Adipocyte (in vitro differentiated cells): ENCODE measurements around the gene POMGNT1.

Source experiments
- DNase-seq: peaks from one replicate; pipeline ENCODE4 v3.0.0-alpha.2; 2015; ENCODE audit warnings: low read depth
- H3K27me3 ChIP-seq: replicated peaks from 2 replicates; pipeline ENCODE4 v1.7.0; 2013; ENCODE audit warnings: mild to moderate bottlenecking, low read length, moderate library complexity; ENCODE audit not compliant: control insufficient read depth, insufficient read depth
- H3K36me3 ChIP-seq: 2 replicates; pipeline ENCODE4 v1.7.0; 2013; ENCODE audit warnings: low read length, mild to moderate bottlenecking, moderate library complexity; ENCODE audit not compliant: control insufficient read depth, insufficient read depth, severe bottlenecking
- H3K4me1 ChIP-seq: 2 replicates; pipeline ENCODE4 v1.7.0; 2013; ENCODE audit warnings: mild to moderate bottlenecking, low read length, moderate library complexity; ENCODE audit not compliant: control insufficient read depth, insufficient read depth
- H3K4me3 ChIP-seq: 2 replicates; pipeline ENCODE4 v1.7.0; 2013; ENCODE audit warnings: mild to moderate bottlenecking, low read length, moderate library complexity
- H3K9ac ChIP-seq: 2 replicates; pipeline ENCODE4 v1.7.0; 2013; ENCODE audit warnings: mild to moderate bottlenecking, low read length, moderate library complexity
- H3K9me3 ChIP-seq: 2 replicates; pipeline ENCODE4 v1.7.0; 2013; ENCODE audit warnings: mild to moderate bottlenecking, low read length, moderate library complexity; ENCODE audit not compliant: control insufficient read depth

Gene POMGNT1

DNA sequence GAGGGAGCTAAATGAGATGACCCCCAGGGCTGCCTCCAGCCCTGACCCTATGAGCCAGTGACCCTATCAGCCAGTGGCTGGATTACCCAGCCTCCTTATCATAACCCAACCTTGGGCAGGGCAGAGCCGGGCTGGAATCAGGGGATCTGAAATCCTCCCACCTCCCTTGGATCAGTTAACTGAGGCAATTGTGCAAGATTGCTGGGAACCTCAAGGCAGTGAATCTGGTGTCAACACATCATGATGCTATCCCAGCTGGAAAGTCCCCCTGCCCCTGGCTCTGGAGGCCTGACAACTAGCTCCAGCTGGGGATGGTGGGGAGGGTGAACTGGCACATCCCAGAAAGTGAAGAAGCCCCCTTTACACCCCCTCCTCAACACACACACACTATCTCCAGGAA is 29.8 kb downstream of the POMGNT1 start:
- Histone ChIP-seq H3K9me3 (no peaks in the 10 kb centered on the region), H3K9ac (no peak overlapping the region), H3K4me1 (peaks cover 9% of the 10 kb centered on the region), H3K27me3 (peaks cover 48% of the 10 kb centered on the region), H3K4me3 (no peak overlapping the region), H3K36me3 (no peaks in the 10 kb centered on the region)
- peak; percentile 34 for DNase-seq

GRCh38 chr1:46166521-46167462 is 31.4 kb downstream of the POMGNT1 start:
- Histone ChIP-seq H3K9ac (peak overlapping the region; percentile 49), H3K4me1 (peaks cover 2% of the 10 kb centered on the region), H3K36me3 (no peaks in the 10 kb centered on the region), H3K27me3 (peaks cover 48% of the 10 kb centered on the region), H3K4me3 (peak overlapping the region; percentile 74), H3K9me3 (no peaks in the 10 kb centered on the region)
- DNase-seq: no peak

DNA sequence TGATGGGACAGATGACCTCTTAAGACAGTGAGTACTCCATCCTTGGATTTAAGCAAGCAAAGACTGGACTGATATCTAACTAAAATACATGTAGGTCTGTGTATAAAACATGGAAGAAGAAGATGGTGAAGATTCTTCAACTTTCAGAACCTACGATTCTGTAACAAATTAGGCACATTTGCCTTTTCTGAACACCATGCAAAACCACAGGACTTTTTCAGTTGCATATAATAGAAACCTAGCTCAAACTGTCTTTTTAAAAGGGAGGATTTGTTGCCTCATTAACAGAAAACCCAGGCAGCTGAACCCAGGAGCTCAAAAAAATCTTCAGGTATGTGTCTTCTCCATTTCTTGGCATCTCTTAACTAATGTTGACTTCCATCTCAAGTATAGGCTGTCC is 38.0 kb downstream of the POMGNT1 start:
- Histone ChIP-seq H3K36me3 (no peaks in the 10 kb centered on the region), H3K4me1 (no peaks in the 10 kb centered on the region), H3K9me3 (no peaks in the 10 kb centered on the region), H3K9ac (no peak overlapping the region), H3K27me3 (peaks cover 5% of the 10 kb centered on the region), H3K4me3 (no peak overlapping the region)
- DNase-seq: no peak

- no peaks in the 10 kb centered on the region for H3K9me3 ChIP-seq
- peaks cover 5% of the 10 kb centered on the region for H3K27me3 ChIP-seq
- no peaks in the 10 kb centered on the region for H3K4me1 ChIP-seq
- no peak for DNase-seq
- H3K4me3 ChIP-seq: no peak overlapping the region
- no peaks in the 10 kb centered on the region for H3K36me3 ChIP-seq
- H3K9ac ChIP-seq: no peak overlapping the region
Observed at GRCh38 chr1:46159516-46159915, 38.7 kb downstream of the POMGNT1 start.

DNA sequence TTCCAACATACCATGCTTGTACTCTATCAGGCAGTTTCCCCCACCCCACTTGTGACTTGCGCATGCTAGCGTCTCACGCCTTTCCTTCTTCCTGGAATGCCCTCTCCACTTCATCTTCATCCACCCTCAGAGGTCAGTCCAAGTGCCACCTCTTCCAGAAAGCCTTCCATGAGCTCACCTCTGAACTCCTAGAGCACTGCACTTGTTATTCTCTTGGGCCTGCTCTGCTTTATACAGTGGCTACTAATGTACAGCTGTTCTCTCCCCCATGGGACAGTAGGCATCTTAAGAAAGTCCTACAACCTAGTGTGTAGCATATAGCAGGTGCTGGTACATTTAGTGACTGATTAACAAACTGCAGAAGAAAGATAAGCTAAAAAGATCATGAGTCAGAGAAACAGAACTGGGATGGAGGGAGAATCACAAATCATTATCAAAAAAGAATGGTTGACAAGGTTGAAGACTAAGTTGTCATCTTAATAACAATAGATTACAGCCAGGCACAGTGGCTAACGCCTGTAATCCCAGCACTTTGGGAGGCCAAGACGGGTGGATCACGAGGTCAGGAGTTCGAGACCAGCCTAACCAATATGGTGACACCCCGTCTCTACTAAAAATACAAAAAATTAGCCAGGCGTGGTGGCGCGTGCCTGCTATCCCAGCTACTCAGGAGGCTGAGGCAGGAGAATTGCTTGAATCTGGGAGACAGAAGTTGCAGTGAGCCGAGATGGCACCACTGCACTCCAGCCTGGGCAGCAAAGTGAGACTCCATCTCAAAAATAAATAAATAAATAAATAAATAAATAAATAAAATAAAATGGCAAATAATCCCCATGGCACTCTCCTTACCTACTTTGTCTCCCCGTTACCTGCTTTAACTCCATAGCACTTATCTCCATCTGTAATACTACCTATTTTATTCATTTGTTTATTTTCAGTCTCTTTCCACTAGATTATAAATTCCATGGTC is 39.6 kb downstream of the POMGNT1 start:
- Histone ChIP-seq H3K9ac (no peak overlapping the region), H3K9me3 (no peaks in the 10 kb centered on the region), H3K36me3 (no peaks in the 10 kb centered on the region), H3K27me3 (no peaks in the 10 kb centered on the region), H3K4me3 (no peak overlapping the region), H3K4me1 (no peaks in the 10 kb centered on the region)
- DNase-seq: no peak

DNA sequence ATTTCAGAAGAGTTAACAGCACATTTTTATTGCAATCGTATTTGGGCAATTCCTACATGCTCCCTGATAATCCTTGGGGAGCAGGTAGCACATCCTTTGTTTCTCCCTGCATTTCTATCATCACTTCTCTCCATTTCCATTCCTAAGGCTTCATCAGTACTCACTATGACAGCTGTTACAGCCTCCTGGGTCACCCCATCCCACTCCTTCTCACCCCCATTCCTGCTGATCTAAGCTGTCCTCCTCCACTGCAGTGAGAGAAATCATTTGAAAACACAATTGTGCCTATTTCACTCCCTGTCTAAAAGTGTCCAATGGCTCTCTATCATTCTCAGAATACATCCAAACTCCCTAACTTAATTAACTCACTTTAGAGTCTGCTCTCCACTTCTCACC is 40.3 kb downstream of the POMGNT1 start:
- H3K4me1 ChIP-seq: no peaks in the 10 kb centered on the region
- no peak overlapping the region for H3K4me3 ChIP-seq
- no peak overlapping the region for H3K9ac ChIP-seq
- H3K27me3 ChIP-seq: no peaks in the 10 kb centered on the region
- DNase-seq: no peak
- no peaks in the 10 kb centered on the region for H3K36me3 ChIP-seq
- no peaks in the 10 kb centered on the region for H3K9me3 ChIP-seq

DNA sequence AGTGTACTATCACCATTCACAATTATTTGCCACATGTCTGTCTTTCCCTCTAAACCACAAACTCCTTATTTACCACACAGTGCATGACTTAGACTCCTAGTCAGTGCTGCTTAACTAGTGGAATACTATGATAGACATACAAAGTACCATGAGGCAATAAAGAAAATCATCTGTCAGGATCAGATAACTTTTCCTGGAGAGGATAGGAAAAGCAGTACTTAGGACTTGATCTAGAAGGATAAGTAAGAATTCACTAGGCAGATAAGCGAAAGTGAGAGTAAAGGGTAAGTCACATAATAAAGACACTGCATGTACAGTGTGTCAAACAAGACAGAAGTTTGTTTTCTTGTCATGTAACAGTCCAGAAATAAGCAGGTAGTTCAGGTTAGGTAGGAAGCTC is 44.5 kb downstream of the POMGNT1 start:
- H3K4me3 ChIP-seq: no peak overlapping the region
- H3K4me1 ChIP-seq: peaks cover 10% of the 10 kb centered on the region
- no peak for DNase-seq
- H3K36me3 ChIP-seq: no peaks in the 10 kb centered on the region
- no peak overlapping the region for H3K9ac ChIP-seq
- no peaks in the 10 kb centered on the region for H3K27me3 ChIP-seq
- no peaks in the 10 kb centered on the region for H3K9me3 ChIP-seq

- H3K9ac ChIP-seq: no peak overlapping the region
- H3K9me3 ChIP-seq: no peaks in the 10 kb centered on the region
- no peak for DNase-seq
- H3K4me3 ChIP-seq: no peak overlapping the region
- peaks cover 10% of the 10 kb centered on the region for H3K4me1 ChIP-seq
- H3K36me3 ChIP-seq: no peaks in the 10 kb centered on the region
- H3K27me3 ChIP-seq: no peaks in the 10 kb centered on the region
Observed at GRCh38 chr1:46153228-46153627, 45.0 kb downstream of the POMGNT1 start.

- Histone ChIP-seq H3K9me3 (no peaks in the 10 kb centered on the region), H3K4me3 (no peak overlapping the region), H3K4me1 (peaks cover 10% of the 10 kb centered on the region), H3K27me3 (no peaks in the 10 kb centered on the region), H3K36me3 (no peaks in the 10 kb centered on the region), H3K9ac (no peak overlapping the region)
- DNase-seq: peak; percentile 72
Observed at GRCh38 chr1:46152016-46152415, 46.2 kb downstream of the POMGNT1 start.

GRCh38 chr1:46150085-46150484 is 48.1 kb downstream of the POMGNT1 start:
- H3K9me3 ChIP-seq: no peaks in the 10 kb centered on the region
- no peaks in the 10 kb centered on the region for H3K36me3 ChIP-seq
- H3K9ac ChIP-seq: no peak overlapping the region
- no peaks in the 10 kb centered on the region for H3K27me3 ChIP-seq
- DNase-seq: no peak
- no peak overlapping the region for H3K4me3 ChIP-seq
- peaks cover 10% of the 10 kb centered on the region for H3K4me1 ChIP-seq

DNA sequence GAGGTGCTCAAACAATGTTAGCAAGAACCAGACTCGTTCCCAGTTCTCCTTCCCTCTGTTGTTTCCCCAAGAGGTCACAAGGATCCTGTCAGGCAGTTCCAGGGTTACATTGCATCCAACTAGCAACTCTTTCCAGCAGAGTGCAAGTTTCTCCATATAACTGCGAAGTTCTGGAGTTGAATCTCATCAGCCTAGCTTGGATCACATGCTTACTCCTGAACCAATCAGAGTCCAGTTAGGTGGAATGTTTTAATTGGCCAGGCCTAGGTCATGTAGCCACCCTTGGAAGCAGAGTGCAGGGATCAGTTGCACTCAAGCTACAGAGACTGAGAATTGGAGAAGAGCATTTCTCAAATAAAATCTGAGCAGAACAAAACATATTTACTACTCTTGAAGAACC is 49.9 kb downstream of the POMGNT1 start:
- Histone ChIP-seq H3K9ac (no peak overlapping the region), H3K27me3 (no peaks in the 10 kb centered on the region), H3K36me3 (no peaks in the 10 kb centered on the region), H3K4me3 (no peak overlapping the region), H3K4me1 (peaks cover 10% of the 10 kb centered on the region), H3K9me3 (no peaks in the 10 kb centered on the region)
- DNase-seq: no peak
